G401 (cell line): ENCODE measurements around the gene EAPP. TPM values are rescaled to one million over a fixed set of nuclear protein-coding genes. Genes with fewer than 3 reads are reported as not detected.
A peak's percentile ranks its signal among the peaks of the same experiment; 100 is the strongest.
"Not testable (repeated sequence)": the region's sequence is repeated elsewhere in the genome, so short reads cannot be mapped to it uniquely, and the experiment has no call there.

Experiments used
- DNase-seq: peaks from one replicate; pipeline ENCODE4 v3.0.0-alpha.2; 2015; ENCODE audit warnings: low spot score
- in situ Hi-C: cut with HindIII; loops from 2 replicates; pipeline ENCODE4 v1.10.0; 2016; ENCODE audit warnings: low sequenced_read_pairs, mixed read lengths
- total RNA-seq: library from RNA; depleted of rRNA; stranded (reverse); fragments of >200 nt; shearing (Covaris generic); gene quantifications from 2 replicates; pipeline ENCODE4 v1.2.3, GENCODE V29; 2014; rRNA removed

EAPP gene
- total RNA-seq, 1 experiment from 2014 or later = 49.2 TPM

DNA sequence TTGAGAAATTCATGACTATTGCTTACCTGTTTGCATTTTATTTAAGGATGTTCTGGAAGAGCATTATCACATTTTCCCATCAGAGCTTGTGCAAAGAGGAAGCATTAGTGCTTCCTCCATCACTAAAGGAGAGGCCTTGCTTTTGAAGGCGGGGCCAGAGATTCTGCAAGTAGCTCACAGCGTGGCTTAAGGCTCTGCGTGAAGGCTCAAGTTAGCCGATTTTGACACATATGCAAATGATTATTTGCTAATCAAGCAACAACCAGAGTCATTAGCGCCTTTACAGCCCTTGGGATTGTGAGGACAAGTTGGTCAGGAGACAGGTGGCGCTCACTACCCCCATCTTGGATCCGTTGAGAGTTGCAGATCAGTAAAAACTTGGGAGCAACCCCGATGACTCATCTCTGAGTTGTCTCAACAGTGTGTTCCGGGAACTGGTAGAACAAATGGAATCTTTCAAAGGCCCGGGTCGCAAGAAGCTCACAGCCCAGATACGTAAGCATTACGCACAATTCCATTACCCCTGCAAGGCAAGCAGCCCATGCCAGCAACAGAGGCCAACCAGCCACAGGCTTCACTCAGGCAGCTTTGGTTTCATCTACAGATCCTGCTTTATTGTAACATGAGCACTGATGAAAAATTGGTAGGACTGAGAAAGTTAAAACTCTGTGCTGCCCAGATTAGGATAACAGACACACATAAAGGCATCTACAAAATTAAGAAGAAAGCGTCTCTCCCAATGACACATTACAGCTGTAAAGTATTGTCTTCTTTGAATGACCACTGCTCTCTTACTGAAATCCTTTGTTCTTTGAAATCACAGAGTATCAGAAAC, 42.6 kb downstream of the EAPP start:
- in situ Hi-C loops = no loop called here
- DNase-seq = peak; percentile 12

DNA sequence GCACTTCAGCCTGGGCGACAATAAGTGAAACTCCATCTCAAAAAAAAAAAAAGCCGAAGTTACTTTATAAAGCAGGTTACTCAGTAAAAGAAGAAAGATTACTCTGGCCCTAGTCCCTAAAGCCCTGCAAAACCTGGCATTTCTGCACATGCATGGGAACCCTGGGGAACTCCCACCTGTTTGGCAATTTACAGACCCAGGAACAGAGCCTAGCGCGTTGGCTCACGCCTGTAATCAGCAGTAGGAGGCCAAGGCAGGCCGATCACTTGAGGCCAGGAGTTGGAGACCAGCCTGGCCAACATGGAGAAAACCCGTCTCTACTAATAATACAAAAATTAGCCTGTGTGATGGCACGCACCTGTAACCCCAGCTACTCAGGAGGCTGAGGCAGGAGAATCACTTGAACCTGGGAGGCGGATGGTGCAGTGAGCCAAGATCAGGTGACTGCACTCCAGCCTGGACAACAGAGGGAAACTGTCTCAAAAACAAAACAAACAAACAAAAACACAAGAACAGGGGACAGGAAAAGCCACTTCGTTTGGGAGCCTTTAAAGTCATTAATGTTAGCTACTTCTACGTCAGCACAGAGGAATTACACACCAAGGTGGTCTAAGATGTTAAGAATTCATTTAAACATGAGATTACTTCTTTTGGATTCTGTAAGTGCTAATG, 43.4 kb downstream of the EAPP start:
- in situ Hi-C loops = no loop called here
- DNase-seq = peak; percentile 78

DNA sequence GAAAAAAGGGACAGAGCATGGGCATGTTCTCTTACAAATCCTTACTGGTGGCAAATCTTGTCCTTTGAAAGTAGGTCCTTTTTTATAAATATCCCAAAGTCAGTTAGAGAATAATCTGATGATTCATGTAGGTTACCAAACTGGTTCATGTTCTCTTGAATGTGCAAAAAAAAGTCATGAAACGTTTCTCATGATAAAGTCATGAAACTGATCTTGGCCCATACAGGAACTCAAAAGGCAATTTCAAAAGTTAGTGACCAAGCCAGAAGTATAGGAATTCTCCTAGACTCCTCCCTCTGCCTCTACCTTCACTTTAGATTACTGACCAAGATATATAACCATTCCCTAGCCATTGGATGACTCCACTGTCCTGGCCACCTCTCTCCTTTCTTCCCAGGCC, 50.2 kb downstream of the EAPP start:
- DNase-seq = no peak
- in situ Hi-C loops = no loop called here

DNA sequence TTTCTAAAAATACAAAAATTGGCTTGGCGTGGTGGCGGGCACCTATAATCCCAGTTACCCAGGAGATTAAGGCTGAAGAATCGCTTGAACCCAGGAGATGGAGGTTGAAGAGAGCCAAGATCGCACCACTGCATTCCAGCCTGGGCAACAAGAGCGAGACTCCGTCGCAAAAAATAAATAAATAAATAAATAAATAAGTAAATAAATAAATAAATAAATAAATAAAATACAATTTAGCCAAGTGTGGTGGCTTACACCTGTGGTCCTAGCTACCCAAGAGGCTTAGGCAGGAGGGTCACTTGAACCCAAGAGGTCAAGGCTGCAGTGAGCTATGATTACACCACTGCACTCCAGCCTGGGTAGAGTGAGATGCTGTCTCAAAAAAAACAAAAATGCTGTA, 51.0 kb downstream of the EAPP start:
- in situ Hi-C loops = no loop called here

DNA sequence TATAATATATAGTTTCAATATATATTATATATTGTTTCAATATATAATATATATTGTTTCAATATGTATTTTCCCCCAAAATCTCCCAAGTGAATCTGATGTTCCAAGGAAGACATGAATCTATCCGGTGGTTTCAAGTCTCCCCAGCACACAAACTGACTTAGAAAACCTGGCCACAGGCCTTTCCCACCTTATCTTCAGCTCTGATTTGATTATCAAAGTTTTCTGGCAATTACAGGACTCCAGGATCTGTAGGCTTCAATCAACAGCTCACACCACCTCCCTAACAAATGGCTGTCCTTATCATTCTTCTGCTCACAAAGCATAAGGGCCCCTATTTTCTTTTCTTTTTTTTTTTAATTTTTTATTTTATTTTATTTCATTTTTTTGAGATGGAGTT, 54.8 kb downstream of the EAPP start:
- no peak for DNase-seq

More for the DNA sequence above, 51.0 kb downstream of the EAPP start:
- no peak for DNase-seq

DNA sequence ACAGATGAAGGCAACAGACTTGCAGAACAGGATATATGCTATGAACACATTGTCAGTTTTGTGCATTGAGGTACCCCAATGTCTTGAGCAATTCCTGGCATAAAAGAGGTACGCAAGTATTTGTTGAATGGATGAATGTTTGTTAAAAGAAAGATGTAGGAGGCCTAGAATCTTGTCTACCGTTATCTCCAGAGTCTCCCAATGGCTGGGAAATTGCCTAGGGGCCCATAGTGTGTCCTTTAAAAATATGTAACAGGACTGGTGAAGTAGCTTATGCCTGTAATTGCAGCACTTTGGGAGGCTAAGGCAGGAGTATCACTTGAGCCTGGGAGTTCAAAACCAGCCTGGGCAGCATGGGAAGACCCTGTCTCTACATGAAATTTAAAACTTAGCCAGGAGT, 57.0 kb downstream of the EAPP start:
- no peak for DNase-seq
- in situ Hi-C loops = no loop called here

More for the DNA sequence above, 54.8 kb downstream of the EAPP start:
- in situ Hi-C loops = no loop called here

DNA sequence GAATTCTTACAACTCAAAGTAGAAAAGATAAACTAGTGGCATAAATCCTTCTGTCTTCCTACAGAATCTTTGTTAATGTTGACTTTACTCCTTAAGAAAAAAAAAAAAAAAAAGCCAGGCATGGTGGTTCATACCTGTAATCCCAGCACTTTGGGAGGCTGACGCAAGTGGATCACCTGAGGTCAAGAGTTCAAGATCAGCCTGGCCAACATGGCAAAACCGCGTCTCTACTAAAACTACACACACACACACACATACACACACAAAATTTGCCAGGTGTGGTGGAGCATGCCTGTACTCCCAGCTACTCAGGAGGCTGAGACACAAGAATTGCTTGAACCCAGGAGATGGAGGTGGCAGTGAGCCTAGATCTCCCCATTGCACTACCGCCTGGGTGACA, 59.8 kb downstream of the EAPP start:
- in situ Hi-C loops = no loop called here
- DNase-seq = no peak

DNA sequence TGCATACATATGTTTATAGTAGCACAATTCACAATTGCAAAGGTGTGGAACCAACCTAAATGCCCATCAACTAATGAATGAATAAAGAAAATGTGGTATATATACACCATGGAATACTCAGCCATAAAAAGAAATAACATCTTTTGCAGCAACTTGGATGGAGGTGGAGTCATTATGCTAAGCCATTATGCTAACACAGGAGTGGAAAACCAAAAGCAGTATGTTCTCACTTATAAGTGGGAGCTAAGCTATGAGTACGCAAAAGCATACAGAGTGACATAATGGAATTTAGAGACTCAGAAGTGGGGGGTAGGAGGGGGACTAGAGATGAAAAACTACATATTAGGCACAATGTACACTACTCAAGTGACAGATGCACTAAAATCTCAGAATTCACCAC, 61.2 kb downstream of the EAPP start:
- no peak for DNase-seq

DNA sequence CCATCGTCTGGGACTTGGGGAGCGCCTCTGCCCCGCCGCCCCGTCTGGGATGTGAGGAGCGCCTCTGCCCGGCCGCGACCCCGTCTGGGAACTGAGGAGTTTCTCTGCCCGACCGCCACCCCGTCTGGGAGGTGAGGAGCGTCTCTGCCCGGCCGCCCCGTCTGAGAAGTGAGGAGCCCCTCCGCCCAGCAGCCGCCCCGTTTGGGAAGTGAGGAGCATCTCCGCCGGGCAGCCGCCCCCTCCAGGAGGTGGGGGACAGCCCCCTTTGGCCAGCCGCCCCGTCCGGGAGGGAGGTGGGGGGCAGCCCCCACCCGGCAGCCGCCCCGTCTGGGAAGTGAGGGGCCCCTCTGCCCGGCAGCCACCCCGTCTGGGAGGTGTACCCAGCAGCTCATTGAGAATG, 63.5 kb downstream of the EAPP start:
- DNase-seq, in situ Hi-C loops: not testable (repeated sequence)

More for the DNA sequence above, 61.2 kb downstream of the EAPP start:
- in situ Hi-C loops = no loop called here

DNA sequence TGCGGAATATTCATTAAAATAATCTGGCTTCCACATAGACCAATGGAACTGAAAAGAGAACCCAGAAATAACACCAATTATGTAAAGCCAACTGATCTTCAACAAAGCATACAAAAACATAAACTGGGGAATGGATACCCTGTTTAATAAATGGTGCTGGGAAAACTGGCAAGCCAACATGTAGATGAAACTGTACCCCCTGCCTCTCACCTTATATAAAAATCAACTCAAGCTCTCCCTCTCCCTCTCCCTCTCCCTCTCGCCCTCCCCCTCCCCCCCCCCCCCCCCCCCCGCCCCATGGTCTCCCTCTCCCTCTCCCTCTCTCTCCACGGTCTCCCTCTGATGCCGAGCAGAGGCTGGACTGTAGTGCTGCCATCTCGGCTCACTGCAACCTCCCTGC, 64.3 kb downstream of the EAPP start:
- in situ Hi-C loops = no loop called here
- no peak for DNase-seq

DNA sequence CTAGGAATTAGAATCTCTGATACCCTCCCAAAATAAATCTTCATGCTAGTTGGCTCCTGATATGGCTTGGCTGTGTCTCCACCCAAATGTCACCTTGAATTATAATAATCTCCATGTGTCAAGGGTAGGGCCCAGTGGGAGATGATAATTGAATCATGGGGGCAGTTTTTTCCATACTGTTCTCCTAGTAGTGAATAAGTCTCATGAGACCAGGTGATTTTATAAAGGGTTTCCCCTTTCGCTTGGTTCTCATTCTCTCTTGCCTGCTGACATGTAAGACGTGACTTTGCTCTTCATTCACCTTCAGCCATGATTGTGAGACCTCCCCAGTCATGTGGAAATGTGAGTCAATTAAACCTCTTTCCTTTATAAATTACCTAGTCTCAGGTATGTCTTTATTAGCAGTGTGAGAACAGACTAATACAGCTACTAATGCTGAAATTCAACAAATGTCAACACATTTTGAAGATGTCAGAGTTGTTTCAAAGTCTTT, 65.3 kb downstream of the EAPP start:
- in situ Hi-C loops = no loop called here
- no peak for DNase-seq

DNA sequence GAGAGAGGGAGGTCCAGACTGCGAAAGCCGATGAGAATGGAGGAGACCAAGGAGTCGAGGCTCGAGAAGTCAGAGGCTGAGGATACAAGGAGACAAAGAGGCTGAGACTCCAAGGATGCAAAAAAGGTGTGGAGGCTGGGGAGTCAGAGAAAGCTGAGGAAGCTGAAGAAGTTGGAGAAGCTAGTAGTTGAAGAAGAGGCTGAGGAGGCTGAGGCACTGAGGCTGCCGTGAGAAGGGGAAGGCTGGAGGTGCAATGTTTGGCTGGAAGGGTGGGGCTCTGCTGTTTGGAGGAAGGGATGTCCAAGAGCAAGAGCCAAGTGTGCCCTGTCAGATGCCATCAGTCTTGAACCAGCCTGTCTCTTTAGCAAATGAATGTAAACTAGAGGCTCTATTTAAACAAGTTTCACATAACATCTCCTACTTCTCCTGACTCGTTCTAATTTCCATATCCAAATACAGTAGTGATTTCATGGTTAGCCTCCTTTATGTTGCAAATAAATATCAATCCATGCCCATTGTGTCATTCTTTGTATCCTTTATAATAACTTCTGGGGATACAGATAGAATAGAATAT, 66.7 kb downstream of the EAPP start:
- in situ Hi-C loops = no loop called here
- DNase-seq = no peak

DNA sequence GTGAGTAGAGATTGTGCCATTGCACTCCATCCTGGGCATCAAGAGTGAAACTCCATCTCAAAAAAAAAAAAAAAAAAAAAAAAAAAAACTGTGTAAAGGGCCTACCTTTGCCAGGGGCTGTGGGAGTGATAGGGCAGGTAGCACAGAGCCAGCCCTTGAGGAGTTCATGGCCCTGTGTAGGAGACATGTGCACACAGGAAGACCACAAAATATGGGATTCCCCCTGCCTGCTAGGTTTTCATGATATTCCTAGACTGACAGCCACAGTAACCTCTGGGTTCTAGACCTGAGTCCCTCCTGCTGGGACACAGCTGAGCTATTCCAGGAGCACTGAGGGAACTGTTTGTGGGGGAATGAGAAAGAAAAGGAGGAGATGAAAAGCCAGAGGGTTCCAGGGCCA, 69.2 kb downstream of the EAPP start:
- DNase-seq = no peak
- in situ Hi-C loops = no loop called here

DNA sequence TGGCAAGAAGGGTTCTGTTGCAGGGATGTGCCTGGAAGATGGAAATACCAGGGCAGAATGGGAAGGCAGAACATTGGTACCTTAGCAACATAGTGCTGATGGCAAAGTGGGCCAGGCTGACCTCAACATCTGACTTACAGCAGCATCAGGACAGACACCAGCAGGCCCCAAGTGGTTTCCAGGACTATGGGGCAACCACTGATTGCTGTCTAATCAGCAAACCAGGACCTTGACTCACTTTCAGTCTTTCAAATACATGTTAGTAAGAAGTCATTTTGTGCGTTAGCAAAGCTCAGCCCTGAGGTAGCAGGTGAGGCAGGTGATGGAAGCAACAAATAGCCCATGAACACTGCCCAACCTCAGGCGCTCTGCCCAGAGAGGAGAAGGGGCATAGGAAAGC, 72.8 kb downstream of the EAPP start:
- in situ Hi-C loops = no loop called here
- no peak for DNase-seq

Other genes with a start within 250 kb of the EAPP start
- 18.1 and 24.8 TPM in 2 replicates for gene SPTSSA, start 77.5 kb downstream of the EAPP start, total RNA-seq
- gene SNX6, start 90.4 kb upstream of the EAPP start, total RNA-seq = 81.6 and 113 TPM in 2 replicates
- gene CFL2, start 174.9 kb upstream of the EAPP start, total RNA-seq = 50.6 and 61.0 TPM in 2 replicates